Vagina (tissue), 2 donors: Measurements from ENCODE around the gene COPS9. TPM values are rescaled to one million over a fixed set of nuclear protein-coding genes. Genes with fewer than 3 reads are reported as not detected.

Source experiments
- DNase-seq, 2 donors: peaks; one replicate each; pipeline ENCODE4 v3.0.0-alpha.2; 2017; ENCODE audit errors: extremely low spot score in 2 of 2
- H3K27ac ChIP-seq: fragments of 200-600 bp; sonication (generic); one replicate; pipeline ENCODE4 v1.5.1; 2019
- H3K27me3 ChIP-seq: fragments of 200-600 bp; sonication (generic); one replicate; pipeline ENCODE4 v1.5.1; 2019
- H3K36me3 ChIP-seq, 2 donors: fragments of 200-600 bp; sonication (generic); one replicate each; pipeline ENCODE4 v1.5.1; 2017 to 2019
- H3K4me1 ChIP-seq: fragments of 200-600 bp; sonication (generic); one replicate; pipeline ENCODE4 v1.5.1; 2019
- H3K4me3 ChIP-seq, 2 donors: fragments of 200-600 bp; sonication (generic); 1 replicate in 1 of 2; 2 replicates in 1 of 2; pipeline ENCODE4 v1.5.1; 2016 to 2019
- H3K9me3 ChIP-seq: fragments of 200-600 bp; sonication (generic); one replicate; pipeline ENCODE4 v1.5.1; 2019
- CTCF ChIP-seq, 3 experiments: fragments of 450-650 bp in 2 of 3; fragments of 200-600 bp in 1 of 3; sonication (generic) in 1 of 3; IDR thresholded peaks; one replicate each; pipeline ENCODE4 v1.5.1; 2017 to 2019; ENCODE audit warnings: antibody characterized with exemption in 3 of 3, mild to moderate bottlenecking in 2 of 3, moderate library complexity in 2 of 3
- POLR2A ChIP-seq, 2 donors: fragments of 450-650 bp; IDR thresholded peaks; one replicate each; pipeline ENCODE4 v1.6.1; 2017; ENCODE audit warnings: antibody characterized with exemption in 2 of 2, mild to moderate bottlenecking in 2 of 2, moderate library complexity in 2 of 2
- POLR2AphosphoS5 ChIP-seq, 2 donors: sonication (generic); formaldehyde crosslinking; IDR thresholded peaks; one replicate each; pipeline ENCODE4 v1.9.0; 2017; ENCODE audit warnings: antibody characterized with exemption in 2 of 2, mild to moderate bottlenecking in 2 of 2, low read depth in 1 of 2; ENCODE audit not compliant: insufficient read depth in 1 of 2
- intact Hi-C: fragments of 100-400 bp; cut with DNase I; formaldehyde crosslinking; loops from one replicate; pipeline ENCODE4 v1.15.1; 2023
- total RNA-seq: library from RNA; depleted of rRNA; stranded (reverse); fragments of >200 nt; gene quantifications from one replicate; pipeline ENCODE4 v1.2.3, GENCODE V29; 2016

The COPS9 gene
- total RNA-seq, 1 donor from 2014 or later, result 170 TPM

DNA sequence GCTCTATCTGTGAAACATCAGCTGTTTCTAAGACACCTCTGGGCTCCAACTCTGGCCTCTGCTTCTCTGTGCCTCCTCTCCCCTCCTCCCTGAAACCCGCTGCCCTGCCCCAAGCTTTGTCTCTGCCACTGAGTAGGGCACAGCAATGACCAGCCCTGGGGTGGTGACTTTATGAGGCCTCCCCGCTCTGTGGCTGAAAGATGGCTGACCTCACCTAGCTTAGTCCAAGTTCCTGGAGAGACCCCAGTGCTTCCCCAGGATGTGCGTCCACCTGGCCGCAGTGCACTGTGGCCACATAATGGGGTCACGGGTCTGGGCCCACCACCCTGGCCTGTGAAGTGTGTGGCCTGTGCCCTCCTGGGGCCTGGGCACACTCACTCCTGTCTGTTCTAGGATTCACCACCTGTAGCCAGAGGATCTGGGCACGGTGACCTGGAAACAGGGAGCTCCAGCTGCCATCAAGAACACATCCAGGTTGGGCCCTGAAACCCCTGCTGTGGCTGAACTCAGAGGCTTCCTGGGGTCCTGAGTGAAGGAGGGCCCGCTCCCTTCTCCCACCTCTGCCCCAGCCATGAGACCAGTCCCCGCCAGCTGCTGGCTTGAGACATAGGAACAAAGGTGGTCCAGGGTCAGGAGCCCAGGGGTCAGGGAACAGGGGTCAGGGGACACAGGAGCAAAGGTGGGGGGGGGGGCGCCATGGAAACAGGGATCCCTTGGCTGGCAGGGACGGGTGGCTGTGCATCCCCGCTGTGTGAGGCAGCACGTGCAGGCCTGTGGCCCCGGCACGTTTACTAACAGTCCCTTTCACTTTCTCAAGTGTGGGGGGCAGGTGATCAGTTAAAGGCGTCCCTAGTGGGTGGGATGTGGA is 33.6 kb upstream of the COPS9 start:
- DNase-seq, result no peak
- H3K27me3 ChIP-seq, result no peaks in the 10 kb centered on the region
- no peak overlapping the region for H3K4me3 ChIP-seq
- no peak overlapping the region for H3K27ac ChIP-seq
- no peaks in the 10 kb centered on the region for H3K9me3 ChIP-seq
- intact Hi-C loops, result no loop called here
- H3K4me1 ChIP-seq, result no peaks in the 10 kb centered on the region
- no peak for TF ChIP-seq POLR2A (IDR thresholded peaks at IDR 0.05)
- no peak for TF ChIP-seq POLR2AphosphoS5 (IDR thresholded peaks at IDR 0.05; ENCODE audit: insufficient read depth in 1 of 2, low read depth in 1 of 2)
- TF ChIP-seq CTCF (IDR thresholded peaks at IDR 0.05), result no peak
- no peaks in the 10 kb centered on the region for H3K36me3 ChIP-seq

- Histone ChIP-seq H3K4me3 (no peak overlapping the region), H3K4me1 (no peaks in the 10 kb centered on the region), H3K27me3 (no peaks in the 10 kb centered on the region), H3K27ac (no peak overlapping the region), H3K36me3 (no peaks in the 10 kb centered on the region), H3K9me3 (no peaks in the 10 kb centered on the region)
- no peak for DNase-seq
- TF ChIP-seq POLR2A (IDR thresholded peaks at IDR 0.05) (no peak), CTCF (IDR thresholded peaks at IDR 0.05) (no peak), POLR2AphosphoS5 (IDR thresholded peaks at IDR 0.05; ENCODE audit: insufficient read depth in 1 of 2, low read depth in 1 of 2) (no peak)
- intact Hi-C loops, result no loop called here
Measured at GRCh38 chr2:240168546-240169361, 32.6 kb upstream of the COPS9 start.

DNA sequence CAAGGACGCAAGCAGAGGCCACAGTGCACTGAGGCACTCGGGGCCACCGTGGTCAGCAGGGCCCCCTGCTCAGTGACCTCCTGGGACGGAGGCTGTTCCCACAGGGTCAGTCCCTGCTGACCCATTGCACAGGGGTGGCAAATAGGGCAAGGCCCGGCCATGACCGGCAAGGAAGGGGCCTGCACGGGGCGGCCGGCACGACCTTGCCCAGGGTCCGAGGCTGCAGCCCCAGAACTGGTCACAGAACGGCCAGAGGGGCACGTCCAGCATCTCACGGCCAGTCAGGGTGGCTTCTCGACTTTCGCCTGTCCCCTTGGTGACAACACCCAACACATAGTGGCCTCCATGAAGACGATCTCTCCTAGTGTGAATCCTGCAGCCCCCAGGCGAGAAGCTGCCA is 31.9 kb upstream of the COPS9 start:
- TF ChIP-seq CTCF (IDR thresholded peaks at IDR 0.05), result no peak
- TF ChIP-seq POLR2A (IDR thresholded peaks at IDR 0.05), result no peak
- TF ChIP-seq POLR2AphosphoS5 (IDR thresholded peaks at IDR 0.05; ENCODE audit: insufficient read depth in 1 of 2, low read depth in 1 of 2), result no peak
- intact Hi-C loops, result no loop called here
- no peak for DNase-seq

GRCh38 chr2:240167588-240167880 is 31.4 kb upstream of the COPS9 start:
- no peak overlapping the region for H3K27ac ChIP-seq
- intact Hi-C loops, result no loop called here
- no peaks in the 10 kb centered on the region for H3K27me3 ChIP-seq
- no peaks in the 10 kb centered on the region for H3K9me3 ChIP-seq
- no peaks in the 10 kb centered on the region for H3K36me3 ChIP-seq
- H3K4me3 ChIP-seq, result no peak overlapping the region
- no peak for TF ChIP-seq POLR2A (IDR thresholded peaks at IDR 0.05)
- TF ChIP-seq POLR2AphosphoS5 (IDR thresholded peaks at IDR 0.05; ENCODE audit: insufficient read depth in 1 of 2, low read depth in 1 of 2), result no peak
- TF ChIP-seq CTCF (IDR thresholded peaks at IDR 0.05), result no peak
- H3K4me1 ChIP-seq, result no peaks in the 10 kb centered on the region
- no peak for DNase-seq

More for the DNA sequence above, 31.9 kb upstream of the COPS9 start:
- H3K27ac ChIP-seq, result no peak overlapping the region
- no peaks in the 10 kb centered on the region for H3K4me1 ChIP-seq
- H3K36me3 ChIP-seq, result no peaks in the 10 kb centered on the region
- no peak overlapping the region for H3K4me3 ChIP-seq
- H3K27me3 ChIP-seq, result no peaks in the 10 kb centered on the region
- H3K9me3 ChIP-seq, result no peaks in the 10 kb centered on the region
